Heart left ventricle (tissue), 16 donors: Measurements from ENCODE around the gene COL6A2. TPM values are rescaled to one million over a fixed set of nuclear protein-coding genes. Genes with fewer than 3 reads are reported as not detected.
A peak's percentile ranks its signal among the peaks of the same experiment; 100 is the strongest.

ENCODE experiments used
- ATAC-seq, 4 donors: fragments of 200-7000 bp; cut with Tn5 transposase; one replicate each; pipeline ENCODE4 v1.9.1; 2020 to 2022; ENCODE audit warnings: moderate library complexity in 4 of 4, mild to moderate bottlenecking in 3 of 4, moderate number of reproducible peaks in 1 of 4
- DNase-seq, 5 donors: peaks; one replicate each; pipeline ENCODE4 v3.0.0-alpha.2; 2020
- H3K27ac ChIP-seq, 12 donors: fragments of 200-600 bp; sonication (generic) in 4 of 12; one replicate each; pipeline versions ENCODE4 v1.5.0 to v1.8.0; 2016 to 2022; ENCODE audit warnings: mild to moderate bottlenecking in 2 of 12
- H3K27me3 ChIP-seq, 9 donors: fragments of 200-600 bp; sonication (generic) in 2 of 9; one replicate each; pipeline versions ENCODE4 v1.5.1 to v1.8.0; 2016 to 2022; ENCODE audit warnings: mild to moderate bottlenecking in 3 of 9
- H3K36me3 ChIP-seq, 9 donors: fragments of 200-600 bp; sonication (generic) in 2 of 9; one replicate each; pipeline versions ENCODE4 v1.5.0 to v1.8.0; 2018 to 2022; ENCODE audit warnings: mild to moderate bottlenecking in 2 of 9
- H3K4me1 ChIP-seq, 12 donors: fragments of 200-600 bp; sonication (generic) in 4 of 12; one replicate each; pipeline versions ENCODE4 v1.5.0 to v1.8.0; 2016 to 2022; ENCODE audit warnings: mild to moderate bottlenecking in 3 of 12
- H3K4me3 ChIP-seq, 12 donors: fragments of 200-600 bp; sonication (generic) in 4 of 12; one replicate each; pipeline versions ENCODE4 v1.5.0 to v1.8.0; 2017 to 2022; ENCODE audit warnings: mild to moderate bottlenecking in 9 of 12, moderate library complexity in 4 of 12
- H3K9me3 ChIP-seq, 12 donors: fragments of 200-600 bp; sonication (generic) in 4 of 12; one replicate each; pipeline versions ENCODE4 v1.5.0 to v1.8.0; 2016 to 2022; ENCODE audit warnings: mild to moderate bottlenecking in 1 of 12
- POLR2A ChIP-seq, 2 donors: fragments of 450-650 bp; IDR thresholded peaks; one replicate each; pipeline ENCODE4 v1.6.1; 2017; ENCODE audit warnings: antibody characterized with exemption in 2 of 2, mild to moderate bottlenecking in 2 of 2, moderate library complexity in 2 of 2
- WGBS, 4 donors: extraction: QIAGEN DNeasy Blood & Tissue Kit in 2 of 4; methylation state at CpG; one replicate each; pipeline versions ENCODE4 v1.1.5 to v1.1.7; 2013 to 2018; 5-methylcytosine and 5-hydroxymethylcytosine counted together
- intact Hi-C, 10 donors: fragments of 100-400 bp; cut with DNase I; formaldehyde crosslinking; loops; one replicate each; pipeline versions ENCODE4 v1.11.1 to v1.14.2; 2022
- polyA plus RNA-seq, 2 donors: library from polyadenylated mRNA; stranded (reverse); fragments of 200-250 nt; gene quantifications; one replicate each; pipeline ENCODE4 v1.2.3, GENCODE V29; 2013
- total RNA-seq, 9 donors: library from RNA; depleted of rRNA in 2 of 9; stranded (reverse); fragments of >200 nt in 2 of 9; fragmentation: NEBNext Ultra II Directional in 3 of 9; extraction: Animal tissue kit (Norgen Biotek cat#: 25700) in 3 of 9; gene quantifications; one replicate each; pipeline versions ENCODE4 v1.1.0 to v1.2.4, GENCODE V29; 2016 to 2023
- TF ChIP-seq, protein P1 (sequence below), 12 donors: fragments of 200-600 bp; sonication (generic) in 4 of 12; IDR thresholded peaks; one replicate each; pipeline versions ENCODE4 v1.5.0 to v1.8.0; 2018 to 2022; ENCODE audit warnings: antibody characterized with exemption in 12 of 12, mild to moderate bottlenecking in 5 of 12
- donor health status: ischemic (EF 13 %, LVEDD 7.1; RV severe dilation, severe dysfunction).
- donor health status: healthy with polysubstance abuse.
- donor health status: DM: no; HTN: yes; CAD: no.
- donor health status: DM: no; HTN: no; CAD: no.
- donor health status: ischemic (EF 25% LVEDD 6.9; RV normal size, moderate dysfunction).
- donor health status: ischemic (EF 25% LVEDD 5.7; RV mildly dilated, moderate dysfunction).
- donor health status: healthy.
- donor health status: DM: yes; HTN: yes; CAD: no.
- donor health status: ischemic (EF 35%, LVEDD 5.7; RV mildly dilated, moderate dysfunction).
- donor health status: nonischemic (EF 11% LVEDD 7.7; RV severe dilation, severe dysfunction).
- donor health status: DM: yes; HTN: yes; CAD: no.
- donor health status: PGD.
- donor health status: ischemic (EF 29% LVEDD 5.4; RV normal size, mild dysfunction).
- donor health status: nonischemic (EF 23%, LVEDD 6.1; RV moderate dilation, normal function).

Gene COL6A2
- total and polyA plus RNA-seq, 11 donors = 118 to 484 (median 158) TPM

DNA sequence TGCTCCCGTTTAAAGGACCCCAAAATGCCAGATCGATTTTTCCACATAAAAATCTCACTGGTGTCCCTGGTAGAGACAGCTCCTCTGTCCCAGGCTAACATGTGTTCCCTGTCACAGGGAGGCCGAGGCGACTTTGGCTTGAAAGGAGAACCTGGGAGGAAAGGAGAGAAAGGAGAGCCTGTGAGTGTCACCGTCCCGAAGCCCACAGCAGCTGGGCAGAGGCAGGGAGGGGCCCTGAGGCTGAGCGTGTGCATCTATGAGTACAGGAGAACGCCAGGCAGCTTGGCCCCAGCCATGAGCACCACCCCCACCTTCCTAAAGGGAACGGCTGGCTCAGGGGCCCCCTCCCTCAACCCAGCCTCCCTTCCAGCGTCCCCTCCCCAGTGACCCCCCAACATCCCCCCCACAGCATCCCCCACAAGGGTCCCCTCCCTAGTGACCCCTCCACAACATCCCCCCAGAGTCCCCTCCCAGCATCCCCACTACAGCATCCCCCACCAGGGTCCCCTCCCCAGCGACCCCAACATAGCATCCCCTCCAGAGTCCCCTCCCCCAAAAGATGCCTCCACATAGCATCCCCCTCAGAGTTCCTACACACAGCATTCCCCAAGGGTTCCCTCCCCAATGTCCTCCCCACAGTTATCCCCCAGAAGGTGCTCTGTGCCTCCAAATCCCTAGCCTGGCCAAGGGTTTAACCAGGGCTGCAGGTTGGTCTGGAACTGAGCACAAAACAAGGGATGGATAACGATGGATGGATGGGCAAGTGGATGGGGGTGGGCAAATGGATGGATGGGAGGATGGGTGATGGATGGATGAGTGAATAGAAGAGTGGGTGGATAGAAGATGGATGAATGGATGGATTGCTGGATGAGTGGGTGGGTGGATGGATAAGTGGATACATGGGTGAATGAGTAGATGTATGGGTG, 25.1 kb downstream of the COL6A2 start:
- WGBS, 4 donors = 93 to 95% (median 94%) methylated on average over 10 to 12 of the region's 12 CpGs
- Histone ChIP-seq H3K27me3 (no peaks in the 10 kb centered on the region), H3K9me3 (no peaks in the 10 kb centered on the region), H3K4me3 (no peak overlapping the region), H3K36me3 (peaks cover 0 to 90% (median 68%) of the 10 kb centered on the region in 9 donors), H3K4me1 (peaks cover 0 to 4% (median 0%) of the 10 kb centered on the region in 12 donors), H3K27ac (peak overlapping the region in 1 of 12 donors; percentile 65)
- intact Hi-C loops = no loop called here
- TF ChIP-seq, protein P1, sequence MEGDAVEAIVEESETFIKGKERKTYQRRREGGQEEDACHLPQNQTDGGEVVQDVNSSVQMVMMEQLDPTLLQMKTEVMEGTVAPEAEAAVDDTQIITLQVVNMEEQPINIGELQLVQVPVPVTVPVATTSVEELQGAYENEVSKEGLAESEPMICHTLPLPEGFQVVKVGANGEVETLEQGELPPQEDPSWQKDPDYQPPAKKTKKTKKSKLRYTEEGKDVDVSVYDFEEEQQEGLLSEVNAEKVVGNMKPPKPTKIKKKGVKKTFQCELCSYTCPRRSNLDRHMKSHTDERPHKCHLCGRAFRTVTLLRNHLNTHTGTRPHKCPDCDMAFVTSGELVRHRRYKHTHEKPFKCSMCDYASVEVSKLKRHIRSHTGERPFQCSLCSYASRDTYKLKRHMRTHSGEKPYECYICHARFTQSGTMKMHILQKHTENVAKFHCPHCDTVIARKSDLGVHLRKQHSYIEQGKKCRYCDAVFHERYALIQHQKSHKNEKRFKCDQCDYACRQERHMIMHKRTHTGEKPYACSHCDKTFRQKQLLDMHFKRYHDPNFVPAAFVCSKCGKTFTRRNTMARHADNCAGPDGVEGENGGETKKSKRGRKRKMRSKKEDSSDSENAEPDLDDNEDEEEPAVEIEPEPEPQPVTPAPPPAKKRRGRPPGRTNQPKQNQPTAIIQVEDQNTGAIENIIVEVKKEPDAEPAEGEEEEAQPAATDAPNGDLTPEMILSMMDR (IDR thresholded peaks at IDR 0.05) = no peak
- no peak for TF ChIP-seq POLR2A (IDR thresholded peaks at IDR 0.05)
- DNase-seq = peak; percentile 5 to 28 (median 12)
- no peak for ATAC-seq

DNA sequence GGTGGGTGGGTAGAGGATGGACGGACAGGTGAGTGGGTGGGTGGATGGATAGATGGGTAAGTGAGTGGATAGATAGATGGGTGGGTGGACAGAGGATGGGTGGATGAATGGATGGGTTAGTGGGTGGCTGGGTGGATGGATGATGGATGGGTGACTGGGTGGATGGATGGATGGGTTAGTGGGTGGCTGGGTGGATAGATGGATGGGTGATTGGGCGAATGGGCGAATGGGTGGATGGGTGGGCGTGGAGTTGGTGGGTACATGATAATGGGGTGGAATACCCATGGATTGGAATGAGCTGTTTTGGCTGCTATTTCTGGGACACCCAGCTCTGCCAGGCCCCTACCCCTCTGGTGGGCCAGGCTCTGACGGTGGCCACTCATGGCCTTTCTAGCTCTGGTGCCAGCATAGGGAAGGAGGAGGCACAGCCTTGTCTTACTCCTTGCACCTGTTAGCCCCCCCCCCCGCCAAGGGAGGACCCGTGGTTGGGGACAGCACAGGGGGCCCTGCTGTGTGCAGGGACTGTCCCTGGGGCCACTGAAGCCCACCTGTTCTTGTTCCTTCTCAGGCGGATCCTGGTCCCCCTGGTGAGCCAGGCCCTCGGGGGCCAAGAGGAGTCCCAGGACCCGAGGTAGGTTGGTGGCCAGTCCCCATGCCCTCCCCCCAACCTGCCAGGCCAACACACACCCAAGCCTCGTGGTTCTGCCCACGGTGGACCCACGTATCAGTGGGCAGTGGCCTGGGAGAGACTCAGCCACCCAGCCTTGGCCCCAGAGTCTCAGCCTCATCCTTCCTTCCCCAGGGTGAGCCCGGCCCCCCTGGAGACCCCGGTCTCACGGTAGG, 26.4 kb downstream of the COL6A2 start:
- DNase-seq (peak; percentile 2 to 34 (median 12)), ATAC-seq (no peak)
- peaks cover 0 to 83% (median 55%) of the 10 kb centered on the region in 9 donors for H3K36me3 ChIP-seq
- no peak overlapping the region for H3K4me3 ChIP-seq
- intact Hi-C loops = no loop called here
- WGBS, 4 donors = 90 to 96% (median 95%) methylated on average over 13 to 16 of the region's 16 CpGs
- H3K4me1 ChIP-seq = peaks cover 0 to 16% (median 4%) of the 10 kb centered on the region in 12 donors
- H3K9me3 ChIP-seq = no peaks in the 10 kb centered on the region
- TF ChIP-seq, protein P1 (IDR thresholded peaks at IDR 0.05) = no peak
- TF ChIP-seq POLR2A (IDR thresholded peaks at IDR 0.05) = no peak
- H3K27me3 ChIP-seq = no peaks in the 10 kb centered on the region
- peak overlapping the region in 1 of 12 donors; percentile 24 for H3K27ac ChIP-seq

DNA sequence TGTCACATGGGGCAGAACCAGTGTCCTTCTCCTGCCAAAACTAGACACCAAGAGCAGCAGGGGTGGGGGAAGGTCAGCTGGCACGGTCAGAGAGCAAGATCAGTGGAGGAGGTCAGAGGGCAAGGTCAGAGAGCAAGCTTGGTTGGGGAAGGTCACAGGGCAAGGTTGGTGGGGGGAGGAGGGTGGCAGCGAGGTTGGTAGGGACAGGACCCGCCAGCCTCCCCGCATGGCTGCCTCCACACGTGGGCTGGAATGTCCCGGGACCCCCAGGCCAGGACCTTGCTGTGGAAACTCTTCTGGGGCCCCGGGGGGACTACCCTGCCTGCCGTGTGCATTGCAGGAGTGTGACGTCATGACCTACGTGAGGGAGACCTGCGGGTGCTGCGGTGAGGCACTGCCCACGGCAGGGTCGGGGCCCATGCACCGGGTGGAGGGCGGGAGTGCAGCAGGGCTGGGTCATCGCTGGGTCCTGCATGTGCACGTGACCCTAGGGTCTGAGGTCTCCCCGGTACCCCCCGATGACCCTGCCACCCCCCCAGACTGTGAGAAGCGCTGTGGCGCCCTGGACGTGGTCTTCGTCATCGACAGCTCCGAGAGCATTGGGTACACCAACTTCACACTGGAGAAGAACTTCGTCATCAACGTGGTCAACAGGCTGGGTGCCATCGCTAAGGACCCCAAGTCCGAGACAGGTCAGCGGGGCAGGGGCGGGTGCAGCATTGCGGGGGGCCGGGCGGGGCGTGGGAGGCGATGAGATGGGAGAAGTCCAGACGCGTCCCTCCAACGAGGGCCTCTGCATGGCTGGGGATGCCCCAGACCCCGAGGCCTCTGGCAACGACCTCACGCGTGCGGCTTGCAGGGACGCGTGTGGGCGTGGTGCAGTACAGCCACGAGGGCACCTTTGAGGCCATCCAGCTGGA, 27.3 kb downstream of the COL6A2 start:
- TF ChIP-seq, protein P1 (IDR thresholded peaks at IDR 0.05) = no peak
- TF ChIP-seq POLR2A (IDR thresholded peaks at IDR 0.05) = no peak
- WGBS, 4 donors = 87 to 90% (median 90%) methylated on average over 33 to 49 of the region's 49 CpGs
- Histone ChIP-seq H3K27ac (peak overlapping the region in 1 of 12 donors; percentile 24), H3K4me3 (no peak overlapping the region), H3K9me3 (no peaks in the 10 kb centered on the region), H3K36me3 (peaks cover 0 to 75% (median 47%) of the 10 kb centered on the region in 9 donors), H3K4me1 (peaks cover 0 to 18% (median 5%) of the 10 kb centered on the region in 12 donors), H3K27me3 (no peaks in the 10 kb centered on the region)
- intact Hi-C loops = no loop called here
- DNase-seq (peak; percentile 8 to 61 (median 22)), ATAC-seq (no peak)
